Medulla oblongata (tissue), 1 donor: ENCODE results near the gene F12.

ENCODE experiments used
- DNase-seq: peaks from one replicate; pipeline ENCODE4 v3.0.0-alpha.2; 2015; ENCODE audit errors: extremely low spot score

F12 gene

DNA sequence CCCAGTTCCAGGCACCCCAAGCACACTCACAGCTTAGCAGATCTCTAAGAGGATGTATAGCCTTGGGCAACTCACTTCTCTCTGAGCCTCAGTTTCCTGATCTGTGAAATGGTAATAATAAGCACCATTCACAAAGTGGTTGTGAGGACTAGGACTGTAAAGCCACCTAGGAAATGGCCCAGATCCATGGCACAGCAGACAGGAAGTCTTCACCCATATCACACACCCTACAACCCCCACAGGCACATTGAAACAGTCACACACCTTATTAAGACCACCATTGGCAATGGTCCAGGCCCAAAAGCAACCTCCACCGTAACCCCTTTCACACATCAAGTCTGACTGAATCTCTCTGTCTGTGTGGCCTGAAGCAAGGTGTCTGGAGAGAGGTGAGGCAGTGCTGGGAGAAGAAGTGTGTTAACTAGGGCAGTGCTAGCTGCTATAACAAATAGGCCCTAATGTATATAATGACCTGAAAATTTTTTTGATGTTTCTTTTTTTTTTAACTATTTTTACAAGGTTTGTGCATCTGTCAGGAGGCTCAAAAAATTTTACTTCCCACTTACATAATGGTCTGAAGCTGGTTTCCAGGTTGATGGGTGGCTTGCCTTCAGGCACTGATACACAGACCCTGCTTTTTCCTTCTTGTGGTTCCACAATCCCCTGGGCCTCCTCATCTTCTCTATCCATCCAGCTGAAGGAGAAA, 54.0 kb downstream of the F12 start:
- DNase-seq = no peak

DNA sequence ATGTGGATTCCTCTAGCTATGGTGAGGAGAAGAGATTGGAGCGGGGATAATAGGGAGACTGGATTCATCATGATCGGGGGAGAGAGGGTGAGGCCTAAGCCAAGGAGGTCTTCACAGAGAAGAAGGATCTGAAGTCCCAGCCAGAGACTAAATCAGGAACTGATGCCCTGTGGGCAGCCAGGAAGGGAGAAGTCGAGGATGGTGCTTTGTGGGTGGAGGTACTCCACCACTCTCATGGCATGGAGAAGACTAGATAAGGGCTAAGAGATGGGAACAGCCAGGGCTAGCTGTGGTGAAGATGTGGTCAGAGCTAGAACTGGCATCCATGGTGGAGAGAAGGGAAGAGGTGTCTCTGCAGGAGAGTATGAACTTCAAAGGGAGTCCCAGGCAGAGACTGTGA, 54.7 kb downstream of the F12 start:
- DNase-seq = no peak

DNA sequence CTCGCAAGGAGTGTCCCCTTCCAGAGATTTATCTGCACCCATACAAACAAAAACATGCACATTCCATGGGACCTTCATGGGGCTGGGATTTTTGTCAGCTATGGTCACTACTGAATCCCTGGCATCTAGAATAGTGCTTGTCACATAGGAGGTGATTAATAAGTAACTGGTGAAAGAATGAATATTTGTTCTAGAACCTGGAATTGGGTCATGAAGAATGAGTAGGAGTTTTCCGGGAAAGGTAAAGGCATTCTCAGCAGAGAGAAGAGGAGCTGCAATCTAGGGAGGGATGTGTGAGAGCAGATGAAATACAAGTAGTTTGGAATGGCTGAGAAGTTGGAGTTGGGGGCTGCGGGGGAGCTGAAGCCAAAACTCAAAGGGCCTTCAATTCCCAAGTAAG, 55.1 kb downstream of the F12 start:
- DNase-seq = no peak

DNA sequence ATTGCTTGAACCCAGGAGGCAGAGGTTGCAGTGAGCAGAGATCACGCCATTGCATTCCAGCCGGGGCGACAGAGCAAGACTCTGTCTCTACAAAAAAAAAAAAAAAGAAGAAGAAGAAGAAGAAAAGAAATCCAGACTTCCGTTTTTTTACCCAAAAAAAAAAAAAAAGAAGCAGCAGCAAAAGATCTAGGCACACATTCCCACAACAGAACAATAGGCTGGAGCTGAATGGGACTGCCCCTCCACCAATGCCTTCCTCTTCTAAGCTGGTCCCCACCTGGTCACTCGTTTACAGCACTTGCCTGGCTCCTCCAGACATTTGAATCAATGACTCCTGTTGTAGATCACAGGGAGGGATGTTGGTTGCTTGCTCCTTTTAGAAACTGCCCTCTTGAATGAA, 56.3 kb downstream of the F12 start:
- no peak for DNase-seq
